Stimulated activated CD4-positive, alpha-beta T cell treated with anti-CD3 and anti-CD28 coated beads, TNF-alpha, amount 100 ng/mL, for 1 hour (primary cell): ENCODE measurements around the gene NEUROG1.

Experiments used
- DNase-seq, 3 donors: peaks; one replicate each; pipeline ENCODE4 v3.0.0-alpha.2; 2020; ENCODE audit warnings: low read depth in 3 of 3, low spot score in 1 of 3

Gene NEUROG1

DNA sequence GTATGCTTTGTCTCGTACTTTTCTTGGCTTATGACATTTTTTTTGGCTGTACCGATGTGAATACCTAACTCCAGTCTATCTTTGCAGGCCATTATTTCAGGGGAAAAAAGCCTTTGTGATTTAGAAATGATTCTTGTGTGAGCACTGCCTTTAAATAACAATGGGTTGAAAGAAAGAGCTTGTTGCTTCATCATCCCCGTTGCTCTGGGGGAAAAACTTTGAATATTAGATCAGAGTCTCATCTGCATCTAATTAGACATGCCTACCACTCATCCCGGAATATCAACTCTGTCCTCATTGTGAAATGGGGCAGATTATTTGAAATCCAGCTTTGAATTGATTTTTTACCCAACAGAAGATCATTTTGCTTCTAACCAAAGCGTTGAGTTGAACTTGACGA lies 29.5 kb upstream of the NEUROG1 start:
- no peak for DNase-seq

DNA sequence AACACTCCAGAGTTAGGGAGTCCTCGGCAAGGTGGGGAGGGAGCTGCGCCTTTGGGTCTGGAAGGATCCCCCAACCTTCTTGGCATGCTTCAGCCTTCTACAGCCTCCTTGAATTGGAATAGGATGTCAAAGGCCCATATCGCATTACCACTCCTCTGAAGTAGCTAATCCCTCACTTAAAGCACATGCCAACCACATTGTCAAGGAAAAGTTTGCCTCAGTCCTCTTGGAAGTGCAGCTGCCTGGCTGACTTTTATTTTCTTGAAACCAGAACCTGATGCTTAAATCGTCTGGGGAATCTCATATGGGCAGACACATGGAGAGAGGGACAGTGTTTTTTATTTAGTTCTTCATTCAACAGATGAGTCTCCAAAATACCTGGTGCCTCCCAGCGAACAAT lies 28.6 kb upstream of the NEUROG1 start:
- DNase-seq, result no peak

DNA sequence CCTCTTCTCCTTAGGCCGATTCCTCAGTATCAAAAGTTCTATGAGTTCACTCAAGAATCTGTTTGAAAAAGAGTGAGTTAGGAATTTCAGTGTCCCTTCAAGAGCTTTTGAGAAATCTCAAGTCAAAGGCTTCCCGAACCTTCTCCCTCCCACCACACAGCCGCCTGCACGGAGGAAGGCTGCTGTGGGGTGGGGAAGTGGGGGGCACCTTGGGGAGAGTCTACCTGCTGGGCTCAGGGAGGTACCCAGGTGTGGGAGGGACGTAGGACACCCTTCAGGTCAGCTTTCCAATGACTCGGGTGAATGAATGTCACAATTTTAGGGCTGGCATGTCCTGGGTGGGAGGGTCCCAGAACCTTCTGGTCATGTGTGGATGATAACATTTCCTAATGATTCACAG lies 25.5 kb upstream of the NEUROG1 start:
- no peak for DNase-seq

DNA sequence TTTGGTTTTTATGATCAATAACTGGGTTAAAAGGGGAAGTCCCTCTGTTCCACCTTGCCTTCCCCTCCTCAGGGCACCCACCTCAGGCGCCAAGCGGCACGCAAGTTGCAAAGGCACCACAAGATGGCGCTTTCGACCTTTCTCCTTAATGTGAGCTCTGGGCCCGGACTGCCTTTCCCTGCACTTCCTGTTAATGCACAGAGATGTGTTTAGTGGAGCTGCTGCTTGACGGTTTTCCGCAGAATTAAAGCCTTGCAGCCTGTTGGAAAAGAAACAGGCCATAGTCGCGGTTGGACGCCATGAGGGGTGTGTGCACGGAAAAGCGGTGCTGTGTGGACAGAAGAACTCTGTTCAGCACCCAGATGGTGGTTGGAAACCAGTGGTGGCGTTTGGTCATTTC lies 25.1 kb upstream of the NEUROG1 start:
- peak in 2 of 3 donors; percentile 12 to 41 for DNase-seq

DNA sequence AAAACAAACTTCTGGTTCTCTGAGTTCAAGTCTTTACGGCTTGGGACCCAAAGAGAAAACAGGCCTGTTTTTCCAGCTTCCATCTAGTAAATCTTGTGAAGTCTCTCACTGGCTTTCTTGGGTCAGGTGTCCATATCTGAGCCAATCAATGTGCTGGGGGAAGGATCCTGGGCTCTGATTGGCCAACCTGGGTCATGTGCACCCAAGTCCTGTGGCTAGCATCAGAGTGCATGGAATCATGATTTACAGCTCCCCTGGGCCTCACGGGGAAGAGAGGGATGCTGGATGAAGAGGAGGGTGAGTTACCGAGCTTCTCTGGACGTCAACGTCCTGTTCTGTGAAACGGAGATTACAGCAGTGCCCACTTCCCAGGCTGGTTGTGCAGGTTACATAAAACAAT lies 23.6 kb upstream of the NEUROG1 start:
- no peak for DNase-seq

DNA sequence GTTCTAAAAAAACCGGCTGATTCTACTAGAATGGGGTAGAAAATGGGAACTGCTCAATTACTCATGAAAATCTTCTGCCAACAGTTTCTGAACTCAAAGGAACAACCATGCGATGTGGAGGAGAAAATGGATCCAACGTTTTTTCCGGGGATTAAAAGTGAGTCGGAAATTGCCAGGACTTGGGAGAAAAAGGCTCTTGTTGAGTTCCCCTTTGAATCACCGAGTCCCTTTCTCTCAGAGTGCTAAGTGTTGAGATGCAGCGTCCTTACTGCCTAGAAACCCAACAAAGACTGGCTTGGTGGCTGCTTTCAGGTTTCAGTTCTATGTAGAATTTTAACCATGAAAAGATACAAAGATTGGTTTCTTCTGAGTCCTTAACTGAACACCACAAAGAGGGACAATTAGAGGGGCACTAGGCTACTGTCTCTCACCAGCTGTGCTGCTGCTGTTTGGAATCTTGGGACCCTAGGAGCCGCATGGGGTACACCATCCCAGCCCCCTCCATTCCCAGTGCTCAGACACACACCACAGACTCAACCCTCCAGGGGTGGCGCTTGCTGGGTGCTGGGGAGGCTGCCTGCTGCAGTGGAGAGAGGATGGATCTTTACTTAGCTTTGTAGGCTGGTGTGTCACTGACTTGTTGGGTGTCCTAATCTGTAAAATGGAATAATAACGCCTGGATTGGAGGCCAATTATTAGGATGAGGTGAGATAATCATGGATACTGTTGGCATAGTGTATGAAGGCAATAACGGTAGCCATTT lies 21.5 kb upstream of the NEUROG1 start:
- DNase-seq, result no peak

DNA sequence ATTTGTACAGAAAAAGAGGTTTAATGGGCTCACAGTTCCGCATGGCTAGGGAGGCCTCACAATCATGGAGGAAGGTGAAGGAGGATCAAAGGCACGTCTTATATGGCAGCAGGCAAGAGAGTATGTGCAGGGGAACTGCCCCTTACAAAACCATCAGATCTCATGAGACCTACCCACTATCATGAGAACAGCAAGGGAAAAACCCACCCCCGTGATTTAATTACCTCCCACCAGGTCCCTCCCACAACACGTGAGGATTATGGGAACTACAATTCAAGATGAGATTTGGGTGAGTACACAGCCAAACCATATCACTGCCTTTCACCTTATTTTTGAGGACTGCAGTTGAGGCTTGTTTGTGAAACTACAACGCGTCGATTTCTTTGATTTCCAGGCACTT lies 20.9 kb upstream of the NEUROG1 start:
- no peak for DNase-seq

DNA sequence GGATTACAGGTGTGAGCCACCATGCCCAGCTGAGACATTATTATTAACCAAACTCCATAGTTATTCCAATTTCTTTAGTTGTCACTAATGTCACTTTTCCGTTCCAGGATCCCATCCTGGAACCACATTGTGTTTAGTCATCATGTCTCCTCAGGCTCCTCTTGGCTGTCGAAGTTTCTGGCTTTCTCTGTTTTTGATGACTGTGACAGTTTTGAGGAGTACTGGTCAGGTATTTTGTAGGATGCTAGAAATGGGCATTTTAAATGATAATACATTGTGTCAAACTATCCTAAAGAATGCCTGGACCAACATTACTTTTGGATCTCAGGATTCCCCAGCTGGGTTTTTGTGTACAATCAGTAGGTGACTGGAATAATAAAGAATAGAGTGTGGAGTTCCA lies 19.8 kb upstream of the NEUROG1 start:
- DNase-seq, result no peak

DNA sequence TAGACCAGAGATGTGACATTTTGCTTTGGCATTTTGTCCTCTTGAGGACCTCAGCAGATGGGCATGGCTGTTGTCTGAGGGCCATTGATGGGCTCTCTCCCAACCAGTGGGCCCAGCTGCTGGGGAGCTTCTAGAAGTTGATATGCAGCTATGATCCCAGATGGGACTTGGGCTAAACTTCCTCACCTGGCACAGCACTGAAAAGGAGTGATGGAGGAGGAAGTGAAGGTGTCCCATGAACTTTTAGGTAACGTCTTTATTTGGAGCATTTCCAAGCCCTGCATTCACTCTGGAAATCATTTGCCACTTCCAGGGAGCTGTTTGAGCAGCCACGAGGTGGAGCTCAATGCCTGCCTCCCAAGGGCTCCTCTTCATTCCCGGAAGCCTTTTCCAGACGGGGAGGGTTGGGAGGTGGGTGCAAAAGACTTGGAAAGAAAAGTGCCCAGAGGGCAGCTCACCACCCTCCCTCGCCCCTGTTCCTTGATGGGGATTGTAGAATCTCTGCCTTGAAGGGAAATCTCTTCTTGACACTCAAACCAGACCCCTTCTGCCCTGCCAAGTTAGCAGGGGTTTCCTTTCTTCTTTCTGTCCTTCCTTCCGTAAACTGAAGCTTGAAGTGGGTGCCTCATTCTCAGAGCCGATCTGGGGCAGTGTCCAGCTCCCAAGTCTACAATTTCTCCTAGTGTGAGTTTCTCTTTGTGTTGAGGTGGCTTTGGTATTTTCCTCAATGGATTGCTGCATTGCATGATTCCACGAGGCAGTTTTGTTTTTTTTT lies 18.1 kb upstream of the NEUROG1 start:
- no peak for DNase-seq

DNA sequence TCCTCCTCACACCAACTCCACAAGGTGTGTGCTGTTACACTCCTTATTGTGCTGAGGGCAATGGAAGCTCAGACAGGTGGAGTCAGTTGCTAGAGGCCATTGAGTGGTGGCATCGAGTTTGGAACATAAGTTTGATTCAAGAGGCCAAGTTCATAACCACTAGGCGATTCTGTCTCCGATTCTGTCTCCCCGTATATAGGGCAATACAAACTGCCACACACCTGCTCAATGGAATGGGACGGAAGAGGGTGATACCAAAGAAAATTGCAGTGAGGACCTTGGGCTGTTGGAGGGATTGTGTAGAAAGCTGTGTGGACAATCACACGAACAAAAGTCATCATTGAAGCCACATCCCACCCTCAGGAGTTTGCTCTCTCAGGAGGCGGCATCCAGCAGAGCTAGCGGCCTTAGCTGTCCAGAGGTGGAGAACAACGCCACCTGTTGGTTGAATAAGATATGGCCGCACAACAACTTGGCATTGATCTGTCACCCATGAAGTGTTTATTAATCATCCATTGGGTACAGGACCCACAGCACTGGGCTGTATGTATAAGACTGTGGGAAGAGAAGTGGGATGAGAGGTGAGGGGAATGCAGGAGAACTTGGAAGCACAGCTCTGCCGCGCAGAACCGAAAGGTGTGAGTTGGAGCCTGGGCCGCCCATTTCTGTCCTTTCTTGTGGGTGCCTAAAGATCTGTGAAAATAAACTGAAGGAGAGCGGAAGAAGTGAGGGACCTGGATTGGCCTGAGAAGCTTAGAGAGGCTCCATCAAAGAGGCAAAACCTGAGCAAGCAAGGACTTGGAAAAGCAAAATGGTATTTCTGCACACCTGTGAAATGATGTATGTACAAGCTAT lies 16.1 kb upstream of the NEUROG1 start:
- DNase-seq, result peak in 1 of 3 donors; percentile 25

DNA sequence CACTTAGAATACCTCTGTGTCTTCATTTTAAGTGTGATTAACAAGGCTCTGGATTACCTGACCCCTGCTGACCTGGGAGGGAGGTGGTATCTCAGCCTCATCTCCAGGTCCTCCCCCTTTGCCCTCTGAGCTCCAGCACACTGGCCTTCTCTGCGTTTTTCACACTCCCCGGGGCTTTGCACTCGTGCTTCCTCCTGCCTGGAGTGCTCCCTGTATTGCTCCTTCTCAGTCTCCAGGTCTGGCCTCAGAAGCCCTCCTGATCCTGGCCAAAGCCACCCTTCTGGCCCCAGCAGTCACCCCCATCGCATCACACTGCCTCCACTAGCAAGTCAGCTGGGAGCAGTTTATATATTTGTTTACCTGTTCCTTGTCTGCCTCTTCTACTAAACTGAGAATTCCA lies 13.6 kb upstream of the NEUROG1 start:
- no peak for DNase-seq

DNA sequence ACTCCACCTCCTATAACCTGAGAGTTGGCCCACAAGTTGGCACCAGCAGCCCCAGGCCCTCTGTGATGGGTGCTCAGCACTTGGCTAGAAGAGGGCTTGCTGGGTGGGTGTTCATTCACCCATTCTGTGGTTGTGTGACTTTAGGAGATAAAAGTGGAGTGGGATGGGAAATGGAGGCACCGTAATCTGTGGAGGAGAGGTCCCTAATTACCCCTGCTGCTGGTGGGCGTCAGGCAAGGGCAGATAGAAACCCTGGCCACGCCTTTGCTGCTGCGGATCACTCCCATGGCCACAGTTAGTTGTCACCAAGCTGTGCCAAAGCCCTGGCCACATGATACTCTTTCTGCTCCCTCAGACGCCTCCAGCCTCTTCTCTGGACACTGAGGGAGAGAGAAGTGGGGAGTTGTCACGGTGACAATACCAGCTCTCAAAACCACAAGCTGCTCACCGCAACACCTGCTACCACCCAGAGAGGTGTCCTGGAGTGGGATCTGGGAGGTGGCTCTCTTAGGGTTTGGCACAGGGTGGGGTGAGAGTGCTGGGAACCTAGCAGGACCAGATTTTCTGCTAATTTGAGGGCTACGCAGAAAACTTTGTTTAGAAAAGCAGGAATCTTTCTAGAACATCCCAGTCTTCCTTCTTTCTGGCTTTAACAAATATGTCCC lies 12.0 kb upstream of the NEUROG1 start:
- no peak for DNase-seq

DNA sequence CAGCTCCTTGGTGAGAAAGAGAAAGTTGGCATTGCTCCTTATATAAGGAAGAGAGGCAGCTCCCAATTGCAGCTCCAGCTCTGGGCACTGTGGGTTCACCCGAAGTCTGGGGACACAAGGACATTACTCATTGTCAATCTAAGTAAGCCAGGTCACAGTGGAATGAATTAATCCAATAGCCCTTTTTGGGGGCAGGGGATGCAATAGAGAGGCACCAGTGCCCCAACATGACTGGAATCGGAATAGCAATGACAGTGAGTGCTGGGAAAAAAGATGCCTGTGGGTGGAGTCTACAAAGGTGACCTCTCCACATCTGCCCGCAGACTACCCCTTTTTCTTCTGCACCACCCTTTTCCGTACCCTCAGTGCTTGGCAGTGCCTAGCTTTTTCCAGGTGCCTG lies 11.1 kb upstream of the NEUROG1 start:
- DNase-seq, result no peak

DNA sequence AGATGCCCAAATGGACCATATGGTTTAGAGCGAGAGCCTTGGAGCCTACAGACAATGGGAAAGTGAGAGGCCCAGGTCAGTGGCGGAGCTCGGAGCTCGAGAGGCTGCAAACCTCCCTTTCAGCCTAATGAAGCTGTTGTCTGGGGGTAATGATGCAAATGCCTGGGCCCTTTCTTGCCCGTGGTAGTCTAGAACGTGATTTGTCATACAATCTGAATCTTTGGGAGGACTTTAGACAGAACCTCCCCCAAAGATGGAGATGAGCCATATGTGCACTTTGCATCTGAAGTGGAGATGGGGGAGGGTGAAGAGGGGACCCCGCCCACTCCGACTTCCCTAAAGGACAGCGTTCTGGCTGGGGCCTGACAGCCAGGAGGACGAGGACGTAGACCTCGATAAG lies 10.3 kb upstream of the NEUROG1 start:
- DNase-seq, result no peak

DNA sequence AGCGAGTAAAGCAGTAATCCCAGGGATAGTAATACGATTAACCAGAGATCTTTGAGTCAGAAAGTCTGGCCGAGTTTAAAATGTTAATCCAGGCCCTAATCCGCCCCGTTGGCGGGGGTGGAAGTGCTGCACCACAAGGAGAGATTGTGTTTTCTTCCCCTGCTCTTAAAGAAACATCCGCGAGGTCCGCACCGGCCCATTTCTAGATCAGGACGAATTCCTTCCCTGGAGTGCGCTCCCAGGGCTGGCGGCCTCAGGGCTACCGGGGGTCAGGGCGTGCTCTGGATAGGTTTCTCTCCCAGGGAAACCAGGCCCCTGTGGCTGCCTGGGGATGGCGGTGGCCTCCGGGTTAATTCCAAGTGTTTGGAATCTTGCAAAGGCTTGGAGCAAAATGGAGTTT lies 9.3 kb upstream of the NEUROG1 start:
- DNase-seq, result no peak

DNA sequence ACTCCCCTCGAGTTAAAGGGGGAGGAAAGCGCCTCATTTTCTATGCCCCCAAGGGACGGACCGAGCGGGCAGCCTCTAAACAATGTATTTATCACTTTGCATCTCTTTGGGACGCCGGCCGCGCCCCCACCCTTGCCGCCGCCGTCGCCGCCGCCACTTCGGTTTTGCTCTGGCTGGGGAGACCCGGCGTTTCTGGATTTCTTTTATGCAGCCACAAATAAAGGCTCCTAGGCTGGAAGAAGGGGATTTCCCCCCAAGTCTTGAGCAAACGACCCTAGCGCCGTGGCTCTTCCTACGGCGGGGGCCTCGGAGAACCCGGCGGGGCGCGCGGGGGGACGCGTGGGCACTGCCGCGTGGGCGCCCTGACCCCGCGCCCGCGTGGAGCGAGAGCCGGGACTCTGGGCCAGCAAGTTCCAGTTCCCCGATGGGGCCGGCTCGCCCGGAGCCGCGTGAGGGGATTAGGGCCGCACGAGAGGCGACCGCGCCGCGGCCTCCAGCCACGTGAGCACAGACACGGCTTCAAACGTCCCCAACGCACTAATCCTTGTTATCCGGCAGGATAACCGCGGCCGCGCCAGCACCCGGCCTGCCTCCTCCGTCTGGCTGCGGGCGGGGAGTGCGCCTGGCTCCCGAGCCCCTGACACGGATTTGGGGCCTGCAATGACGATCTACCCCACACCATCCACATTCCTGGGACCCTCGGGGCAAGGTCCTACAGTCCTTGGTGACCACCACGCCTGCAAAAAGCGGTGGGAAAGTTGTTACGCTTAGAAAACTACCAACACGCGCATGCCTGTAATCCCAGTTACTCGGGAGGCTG lies 7.9 kb upstream of the NEUROG1 start:
- no peak for DNase-seq

DNA sequence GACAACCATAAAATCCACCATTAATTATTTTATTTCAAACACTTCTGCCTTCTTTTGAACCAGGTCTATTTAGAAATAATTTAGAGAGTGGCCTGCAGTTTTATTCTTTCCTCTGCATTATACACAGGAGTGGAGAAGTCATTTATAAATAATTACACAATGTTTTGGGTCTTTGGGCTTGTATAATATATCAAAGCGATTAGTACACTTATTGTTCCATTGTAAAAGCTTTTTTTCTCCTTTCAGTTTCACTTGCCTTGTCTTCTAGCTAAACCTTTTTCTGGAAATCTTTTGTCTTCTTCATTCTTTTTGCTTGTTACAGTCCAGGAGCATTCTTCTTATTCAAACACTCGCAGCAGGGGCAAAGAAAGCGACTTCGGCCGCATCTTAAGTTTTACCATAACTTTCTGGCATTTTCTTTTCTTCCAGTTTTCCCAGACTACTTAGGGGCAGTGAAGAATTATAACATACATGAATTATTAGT lies 7.3 kb upstream of the NEUROG1 start:
- DNase-seq, result no peak

DNA sequence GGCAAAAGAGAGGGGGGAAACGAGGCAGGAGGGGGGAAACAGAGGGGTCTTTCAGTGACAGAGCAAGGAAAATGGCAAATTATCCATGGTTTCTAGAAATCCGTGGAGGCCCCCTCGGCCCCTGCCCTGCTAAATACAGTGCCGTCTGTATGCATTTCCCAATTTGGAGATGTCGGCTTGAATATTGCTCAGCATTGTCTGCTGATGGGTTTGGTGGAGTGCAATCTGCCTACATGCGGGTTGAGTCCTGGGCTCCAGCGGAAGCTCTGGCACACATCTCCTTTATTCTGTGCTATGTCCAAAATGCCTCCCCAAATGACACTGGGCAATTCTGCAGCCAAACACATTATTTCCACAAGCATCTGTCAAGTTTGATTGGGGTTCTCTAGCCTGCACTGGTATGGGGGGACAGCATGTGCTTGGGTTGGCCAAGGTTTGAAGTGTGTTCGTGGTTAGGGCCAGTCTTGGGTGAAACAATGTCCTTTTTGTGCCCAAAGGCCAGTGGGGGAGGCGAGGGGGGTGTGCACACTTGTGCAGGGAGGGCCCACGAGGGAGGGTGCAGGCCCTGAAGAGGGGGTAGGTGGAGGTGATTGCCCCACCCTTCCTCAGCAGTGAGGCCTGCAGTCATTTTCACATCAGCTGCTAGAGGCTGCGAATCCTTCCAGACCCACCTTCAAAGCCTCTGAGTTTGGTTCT lies 6.2 kb upstream of the NEUROG1 start:
- no peak for DNase-seq

DNA sequence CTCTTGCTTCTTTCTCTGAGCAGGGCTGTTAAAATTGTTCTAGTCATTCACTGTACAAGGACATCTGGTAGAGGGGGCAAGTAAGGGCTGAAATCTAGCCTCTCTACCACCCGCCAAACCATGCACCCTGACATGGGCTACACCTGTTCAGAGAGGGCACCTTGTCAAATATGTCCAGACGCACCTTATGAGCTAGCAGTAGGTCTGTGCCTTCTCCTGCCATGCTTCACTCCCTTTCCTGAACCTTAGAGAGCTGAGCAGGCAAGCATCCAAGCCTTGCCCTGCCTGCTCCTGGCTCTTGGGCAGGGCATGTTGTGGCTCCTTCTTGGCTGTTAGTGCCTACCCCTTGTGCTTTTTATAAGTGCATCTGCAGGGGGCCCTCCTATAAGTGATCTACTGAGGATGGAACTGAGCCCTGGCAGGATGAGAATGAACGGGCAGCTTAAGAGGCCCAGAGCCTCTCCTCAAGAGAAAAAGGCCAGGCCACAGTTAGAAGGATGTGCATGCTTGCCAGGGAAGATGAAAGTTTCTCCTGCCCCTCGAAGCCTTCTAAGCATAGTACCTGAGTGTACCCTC lies 3.8 kb upstream of the NEUROG1 start:
- no peak for DNase-seq
